Measurements from ENCODE around the gene SLC46A1. TPM values are rescaled to one million over a fixed set of nuclear protein-coding genes. Genes with fewer than 3 reads are reported as not detected.

SLC46A1 gene
- total RNA-seq = 5.2 and 6.1 TPM in 2 replicates

GRCh38 chr17:28405632-28406472 is at the start of gene SLC46A1:
TSS of gene SLC46A1 (minus strand) at chr17:28406212. CDS start at chr17:28406114, 98 bp downstream.

GRCh38 chr17:28371245-28372202 is 34.5 kb downstream of the SLC46A1 start, which contains the start of gene SARM1:
TSS of gene SARM1 (plus strand) at chr17:28371694. CDS start at chr17:28372033, 339 bp downstream.

GRCh38 chr17:28370035-28370743 is 35.8 kb downstream of the SLC46A1 start, which contains the start of gene VTN:
TSS of gene VTN (minus strand) at chr17:28370307. CDS start at chr17:28370203, 104 bp downstream.

GRCh38 chr17:28364665-28365363 is 41.2 kb downstream of the SLC46A1 start, which contains the start of gene SEBOX:
TSS of gene SEBOX (minus strand) at chr17:28365199. CDS start at chr17:28365151, 48 bp downstream.

GRCh38 chr17:28357061-28357900 is 48.7 kb downstream of the SLC46A1 start, which contains the start of gene POLDIP2:
TSS of gene POLDIP2 (minus strand) at chr17:28357527. CDS start at chr17:28357448, 79 bp downstream.

Other genes with a start within 250 kb of the SLC46A1 start
- 31.0 and 36.8 TPM in 2 replicates for gene TMEM97, start 87.0 kb downstream of the SLC46A1 start, total RNA-seq
- gene IFT20, start 70.7 kb downstream of the SLC46A1 start, total RNA-seq = 21.7 and 32.3 TPM in 2 replicates
- gene TNFAIP1, start 70.5 kb downstream of the SLC46A1 start, total RNA-seq = 62.6 and 67.4 TPM in 2 replicates
- gene POLDIP2, start 48.7 kb downstream of the SLC46A1 start, total RNA-seq = 96.1 and 112 TPM in 2 replicates
- not detected in 2 replicates for gene SEBOX, start 41.0 kb downstream of the SLC46A1 start, total RNA-seq
- not detected in 2 replicates for gene VTN, start 35.9 kb downstream of the SLC46A1 start, total RNA-seq
- 0.86 and 1.3 TPM in 2 replicates for gene SARM1, start 34.5 kb downstream of the SLC46A1 start, total RNA-seq
- not detected in 2 replicates for gene SLC13A2, start 67.4 kb upstream of the SLC46A1 start, total RNA-seq
- 0.04 and 0.08 TPM in 2 replicates for gene FOXN1, start 100.1 kb upstream of the SLC46A1 start, total RNA-seq
- gene UNC119, start 146.4 kb upstream of the SLC46A1 start, total RNA-seq = 28.3 and 35.6 TPM in 2 replicates
- gene PIGS, start 165.3 kb upstream of the SLC46A1 start, total RNA-seq = 39.9 and 70.3 TPM in 2 replicates
- gene ALDOC, start 170.7 kb upstream of the SLC46A1 start, total RNA-seq = 50.5 and 61.6 TPM in 2 replicates
- gene SPAG5, start 192.8 kb upstream of the SLC46A1 start, total RNA-seq = 16.9 and 49.8 TPM in 2 replicates
- gene RSKR, start 208.0 kb upstream of the SLC46A1 start, total RNA-seq = 0.38 and 3.0 TPM in 2 replicates
- gene BLTP2, start 238.9 kb upstream of the SLC46A1 start, total RNA-seq = 93.2 and 116 TPM in 2 replicates

Measured in hair follicular keratinocyte (primary cell).